ENCODE data around the gene SLF2. TPM values are rescaled to one million over a fixed set of nuclear protein-coding genes. Genes with fewer than 3 reads are reported as not detected.

Gene SLF2
- total and polyA plus RNA-seq, 2 of the 8 experiments (the other 6 are each of a cell fraction or from before 2014, with no cell fraction given), result 5.5 to 20.9 TPM

- no peak overlapping the region for H2BK5ac ChIP-seq (ENCODE audit: low read depth, low read length)
- no peak overlapping the region for H2AFZ ChIP-seq (ENCODE audit: low read length)
- H3K9ac ChIP-seq (replicated peaks in 1 of 4; ENCODE audit: extremely low read depth in 1 of 4, low read depth in 3 of 4, low read length in 3 of 4), result no peak overlapping the region
- DNase-seq (ENCODE audit: low read depth in 1 of 2, low spot score in 2 of 2), result no peak
- H3K27ac ChIP-seq (ENCODE audit: low read depth, low read length), result no peak overlapping the region
- no peak overlapping the region for H2BK12ac ChIP-seq (ENCODE audit: low read depth, low read length)
- no peak overlapping the region for H3K23ac ChIP-seq (ENCODE audit: insufficient read length)
- WGBS, 2 experiments (ENCODE audit: extremely low coverage in 1 of 2, insufficient coverage in 1 of 2, insufficient read length in 1 of 2, insufficient replicate concordance in 2 of 2, low coverage in 1 of 2, low lambda C conversion rate in 2 of 2, missing lambda C conversion rate in 1 of 2), result 89% methylated on average over 14 of the region's 14 CpGs; no CpG with 5 or more reads in 1 of the 2 experiments
- no peak overlapping the region for H2AK5ac ChIP-seq (ENCODE audit: low read depth, low read length)
- H3K18ac ChIP-seq (ENCODE audit: extremely low read depth, low read length), result no peak overlapping the region
- H4K5ac ChIP-seq (ENCODE audit: insufficient read length, low read depth, low read length), result no peak overlapping the region
- H3K56ac ChIP-seq (replicated peaks; ENCODE audit: insufficient read length, low read depth, low read length), result no peak overlapping the region
- no peak overlapping the region for H2BK15ac ChIP-seq (ENCODE audit: low read length)
- POLR2A ChIA-PET (ENCODE audit: partially characterized antibody), result interaction anchor here (0.6 to 1.7 kb wide), 2 partner anchors 9 to 87 kb away, joined by 3 to 6 read pairs; no protein-coding TSS in a partner anchor
- H3K4me1 ChIP-seq (replicated peaks in 1 of 4; ENCODE audit: control insufficient read depth in 3 of 4, insufficient read depth in 4 of 4, low read length in 3 of 4), result peaks cover 0 to 8% (median 3%) of the 10 kb centered on the region in 4 experiments; a peak in 3 of 7 replicates
- H3K9me3 ChIP-seq (ENCODE audit: insufficient read depth in 2 of 2, low read depth in 1 of 2, low read length in 1 of 2), result no peaks in the 10 kb centered on the region
- no peak overlapping the region for H3K14ac ChIP-seq (ENCODE audit: insufficient read length)
- no peak overlapping the region for H2BK20ac ChIP-seq (ENCODE audit: low read length)
- no peaks in the 10 kb centered on the region for H3K79me1 ChIP-seq (ENCODE audit: low read depth, low read length)
- H4K8ac ChIP-seq (ENCODE audit: extremely low read depth, insufficient read depth, low read length), result no peak overlapping the region
- no peak for FAIRE-seq
- H3K4me3 ChIP-seq (ENCODE audit: extremely low read depth in 1 of 4, insufficient read depth in 2 of 4, low read depth in 3 of 4, low read length in 4 of 4), result no peak overlapping the region
- H4K20me1 ChIP-seq (replicated peaks in 1 of 2; ENCODE audit: control insufficient read depth in 1 of 2, insufficient read depth in 2 of 2, low read length in 2 of 2), result no peaks in the 10 kb centered on the region
- no peaks in the 10 kb centered on the region; the same call in 1 of the 2 replicates for H3K23me2 ChIP-seq (ENCODE audit: low read depth, low read length)
- H4K91ac ChIP-seq (replicated peaks; ENCODE audit: insufficient read length, low read length), result no peak overlapping the region
- no peaks in the 10 kb centered on the region for H3K36me3 ChIP-seq (ENCODE audit: control insufficient read depth in 2 of 4, insufficient read depth in 4 of 4, low read length in 3 of 4)
- no peaks in the 10 kb centered on the region for H3K27me3 ChIP-seq (replicated peaks in 1 of 4; ENCODE audit: control insufficient read depth in 3 of 4, extremely low read depth in 1 of 4, insufficient read depth in 3 of 4, low read length in 3 of 4)
- no peaks in the 10 kb centered on the region for H3K79me2 ChIP-seq (ENCODE audit: control insufficient read depth in 1 of 2, insufficient read depth in 2 of 2, low read length in 2 of 2)
- no peak overlapping the region for H2BK120ac ChIP-seq (replicated peaks; ENCODE audit: low read depth, low read length)
- H3K4me2 ChIP-seq (ENCODE audit: insufficient read depth in 1 of 2, low read depth in 2 of 2, low read length in 2 of 2), result no peak overlapping the region
- H3K4ac ChIP-seq (replicated peaks; ENCODE audit: insufficient read length, low read depth, low read length), result no peak overlapping the region
- CTCF ChIA-PET (ENCODE audit: partially characterized antibody), result interaction anchor here (0.6 to 7.6 kb wide), 42 partner anchors 9 to 376 kb away, joined by 3 to 110 read pairs (median 4); partner anchors contain the start of gene SLF2
- no peak; a peak in 1 of 4 replicates for TF ChIP-seq RAD21 (IDR thresholded peaks at IDR 0.05 in 1 of 2, conservative IDR thresholded peaks at IDR 0.05 in 1 of 2; ENCODE audit: low read depth in 2 of 2, low read length in 2 of 2)
- no peak for TF ChIP-seq CREB1 (IDR thresholded peaks at IDR 0.05)
- TF ChIP-seq FOSL1 (IDR thresholded peaks at IDR 0.05; ENCODE audit: insufficient read depth, low read depth, low read length), result no peak
- no peak for TF ChIP-seq CEBPB (IDR thresholded peaks at IDR 0.05; ENCODE audit: low read depth, low read length)
- TF ChIP-seq EZH2 (IDR thresholded peaks at IDR 0.05; ENCODE audit: low read depth, low read length, severe bottlenecking), result no peak
- TF ChIP-seq CTBP2 (IDR thresholded peaks at IDR 0.05; ENCODE audit: borderline replicate concordance, insufficient read depth, insufficient read length, low read length), result no peak
- TF ChIP-seq CTCF (IDR thresholded peaks at IDR 0.05; ENCODE audit: control extremely low read depth in 1 of 3, insufficient read depth in 1 of 3, low read depth in 1 of 3, low read length in 3 of 3), result no peak
- TF ChIP-seq E2F6 (IDR thresholded peaks at IDR 0.05), result no peak
- TF ChIP-seq TAF7 (optimal IDR thresholded peaks at IDR 0.05; ENCODE audit: borderline replicate concordance, low read depth, low read length), result no peak
Measured at GRCh38 chr10:100887761-100888296, 24.9 kb upstream of the SLF2 start.
